HCT116 (cell line): Measurements from ENCODE around the gene MEF2D. TPM values are rescaled to one million over a fixed set of nuclear protein-coding genes. Genes with fewer than 3 reads are reported as not detected.

Experiments
- ATAC-seq: fragments of 200-7000 bp; cut with Tn5 transposase; 2 replicates; pipeline ENCODE4 v1.9.1; 2020; ENCODE audit warnings: mild to moderate bottlenecking, moderate library complexity
- BruUV-seq: library from RNA; stranded (reverse); fragments of 400-500 nt; replicated peaks from 2 replicates; lab custom pipeline; 2021; lab: Mats Ljungman, UMichigan
- CTCF ChIA-PET: fragments of 300-600 bp; sonication (Branson Sonifier 250); formaldehyde crosslinking; loops from one replicate; lab custom pipeline; 2021; ENCODE audit warnings: antibody characterized with exemption; lab: Charles Lee
- POLR2A ChIA-PET: fragments of 300-600, 350-600 bp; sonication (Branson Sonifier 250); formaldehyde crosslinking; loops from one replicate; lab custom pipeline; 2021; ENCODE audit warnings: antibody characterized with exemption; lab: Charles Lee
- RAD21 ChIA-PET, 2 experiments: fragments of 300-600 bp; sonication (Branson Sonifier 250); formaldehyde crosslinking; loops; one replicate each; lab custom pipeline; 2023; ENCODE audit warnings: low total read pairs in 2 of 2; ENCODE audit not compliant: uncharacterized antibody in 2 of 2, unreplicated experiment in 2 of 2, low non-redundant PET in 1 of 2; lab: Charles Lee
- DNase-seq: peaks from one replicate; pipeline ENCODE4 v3.0.0-alpha.2; 2010; ENCODE audit warnings: low read depth, low spot score
- H2AFZ ChIP-seq: fragments of 200-600 bp; shearing (Covaris generic), sonication (generic); 2 replicates; pipeline ENCODE4 v1.6.1; 2017; ENCODE audit warnings: low read depth, mixed run types, mixed read lengths, antibody characterized with exemption, low read length; ENCODE audit not compliant: poor library complexity, severe bottlenecking
- H3K27ac ChIP-seq: 2 replicates; pipeline ENCODE4 v1.5.1; 2012; ENCODE audit warnings: low read depth, low read length
- H3K27me3 ChIP-seq: fragments of 200-600 bp; sonication (generic); 2 replicates; pipeline ENCODE4 v1.6.1; 2016; ENCODE audit warnings: mixed run types, low read length, mixed read lengths; ENCODE audit not compliant: insufficient read depth
- H3K36me3 ChIP-seq, 2 experiments: fragments of 200-500 bp in 1 of 2; fragments of 200-600 bp in 1 of 2; sonication (Bioruptor generic) in 1 of 2; sonication (generic) in 1 of 2; 2 replicates each; pipeline versions ENCODE4 v1.5.1 to v1.6.1; 2014 to 2016; ENCODE audit warnings: low read length in 2 of 2, inconsistent platforms in 1 of 2, mixed read lengths in 1 of 2, mixed run types in 1 of 2; ENCODE audit not compliant: insufficient read depth in 2 of 2, control insufficient read depth in 1 of 2
- H3K4me1 ChIP-seq, 2 experiments: fragments of 200-600 bp in 1 of 2; sonication (generic) in 1 of 2; 2 replicates each; pipeline versions ENCODE4 v1.5.1 to v1.6.1; 2012 to 2017; ENCODE audit warnings: low read length in 2 of 2, inconsistent platforms in 1 of 2, mild to moderate bottlenecking in 1 of 2, mixed read lengths in 1 of 2, mixed run types in 1 of 2, moderate library complexity in 1 of 2; ENCODE audit not compliant: insufficient read depth in 2 of 2, control insufficient read depth in 1 of 2
- H3K4me2 ChIP-seq: fragments of 200-600 bp; sonication (generic); 2 replicates; pipeline ENCODE4 v1.6.1; 2017; ENCODE audit warnings: mixed run types, low read length, mixed read lengths
- H3K4me3 ChIP-seq, 2 experiments: fragments of 200-600 bp in 1 of 2; sonication (generic) in 1 of 2; replicated peaks in 1 of 2; 2 replicates each; pipeline ENCODE4 v1.5.1; 2011 to 2016; ENCODE audit warnings: low read length in 2 of 2, control low read depth in 1 of 2, low read depth in 1 of 2, mild to moderate bottlenecking in 1 of 2, mixed read lengths in 1 of 2, mixed run types in 1 of 2
- H3K79me2 ChIP-seq: fragments of 200-600 bp; sonication (generic); 2 replicates; pipeline ENCODE4 v1.6.1; 2017; ENCODE audit warnings: mild to moderate bottlenecking, mixed run types, low read length, moderate library complexity, mixed read lengths; ENCODE audit not compliant: insufficient read depth
- H3K9ac ChIP-seq: fragments of 200-600 bp; sonication (generic); 2 replicates; pipeline ENCODE4 v1.6.1; 2016; ENCODE audit warnings: low read length, mixed read lengths
- H3K9me2 ChIP-seq: fragments of 200-600 bp; sonication (generic), shearing (Covaris generic); 2 replicates; pipeline ENCODE4 v1.6.1; 2017; ENCODE audit warnings: mixed run types, mild to moderate bottlenecking, moderate library complexity; ENCODE audit not compliant: insufficient read depth
- H3K9me3 ChIP-seq, 2 experiments: fragments of 200-500 bp in 1 of 2; fragments of 200-600 bp in 1 of 2; sonication (Bioruptor generic) in 1 of 2; sonication (generic) in 1 of 2; 2 replicates each; pipeline ENCODE4 v1.6.1; 2014 to 2017; ENCODE audit warnings: low read length in 2 of 2, mixed read lengths in 2 of 2, inconsistent platforms in 1 of 2, low read depth in 1 of 2, mild to moderate bottlenecking in 1 of 2, mixed run types in 1 of 2, moderate library complexity in 1 of 2; ENCODE audit not compliant: control insufficient read depth in 1 of 2, insufficient read depth in 1 of 2
- H4K20me1 ChIP-seq: fragments of 200-600 bp; sonication (generic), shearing (Covaris generic); 2 replicates; pipeline ENCODE4 v1.6.1; 2017; ENCODE audit warnings: mixed run types, mild to moderate bottlenecking, moderate library complexity; ENCODE audit not compliant: insufficient read depth
- CEBPB ChIP-seq: IDR thresholded peaks from 2 replicates; pipeline ENCODE4 v1.6.1; 2012; ENCODE audit warnings: low read depth
- ELF1 ChIP-seq: IDR thresholded peaks from 2 replicates; pipeline ENCODE4 v1.6.1; 2012; ENCODE audit warnings: low read depth, borderline replicate concordance
- EZH2 ChIP-seq: fragments of 200-600 bp; sonication (generic); IDR thresholded peaks from 2 replicates; pipeline ENCODE4 v1.6.1; 2017; ENCODE audit warnings: antibody characterized with exemption, mixed run types
- JUND ChIP-seq: IDR thresholded peaks from 2 replicates; pipeline ENCODE4 v1.6.1; 2012
- RAD21 ChIP-seq: IDR thresholded peaks from 2 replicates; pipeline ENCODE4 v1.6.1; 2012; ENCODE audit warnings: low read depth, mild to moderate bottlenecking
- SIN3A ChIP-seq: IDR thresholded peaks from 2 replicates; pipeline ENCODE4 v1.6.1; 2012; ENCODE audit warnings: low read depth
- SRF ChIP-seq: IDR thresholded peaks from 2 replicates; pipeline ENCODE4 v1.6.1; 2012; ENCODE audit warnings: low read depth
- TCF7L2 ChIP-seq: IDR thresholded peaks from 2 replicates; pipeline ENCODE4 v1.7.0; 2011; ENCODE audit warnings: borderline replicate concordance, inconsistent platforms; ENCODE audit not compliant: insufficient read depth, insufficient read length; ENCODE audit errors: extremely low read depth
- YY1 ChIP-seq: IDR thresholded peaks from 2 replicates; pipeline ENCODE4 v1.6.1; 2011; ENCODE audit warnings: low read length, low read depth, moderate library complexity, mild to moderate bottlenecking; ENCODE audit not compliant: insufficient replicate concordance; ENCODE audit errors: extremely low read depth
- intact Hi-C: fragments of 100-400 bp; cut with micrococcal nuclease; formaldehyde crosslinking; loops from 2 replicates; pipeline ENCODE4 v1.10.0; 2022
- total RNA-seq: library from RNA; stranded (reverse); gene quantifications from one replicate; pipeline ENCODE4 v1.2.1, GENCODE V29; 2021; ENCODE audit not compliant: unreplicated experiment
- TF ChIP-seq, protein P1 (sequence below): IDR thresholded peaks from 2 replicates; pipeline ENCODE4 v1.6.1; 2012; ENCODE audit warnings: low read depth
- TF ChIP-seq, protein P2 (sequence below), 3 experiments: fragments of 200-600 bp in 1 of 3; sonication (generic) in 1 of 3; IDR thresholded peaks in 2 of 3; conservative IDR thresholded peaks in 1 of 3; 2 replicates each; pipeline ENCODE4 v1.5.1; 2012 to 2017; ENCODE audit warnings: low read depth in 2 of 3, low read length in 2 of 3, antibody characterized with exemption in 1 of 3, borderline replicate concordance in 1 of 3, control low read depth in 1 of 3, mild to moderate bottlenecking in 1 of 3, mixed read lengths in 1 of 3, mixed run types in 1 of 3, moderate library complexity in 1 of 3; ENCODE audit not compliant: insufficient read depth in 1 of 3
- TF ChIP-seq, protein P3 (sequence below): IDR thresholded peaks from 2 replicates; pipeline ENCODE4 v1.6.1; 2012
- TF ChIP-seq, protein P4 (sequence below): IDR thresholded peaks from 2 replicates; pipeline ENCODE4 v1.6.1; 2011; ENCODE audit warnings: mild to moderate bottlenecking, low read length, moderate library complexity; ENCODE audit not compliant: insufficient replicate concordance; ENCODE audit errors: extremely low read depth

The MEF2D gene
- total RNA-seq, 1 experiment from 2014 or later: 44.2 TPM

DNA sequence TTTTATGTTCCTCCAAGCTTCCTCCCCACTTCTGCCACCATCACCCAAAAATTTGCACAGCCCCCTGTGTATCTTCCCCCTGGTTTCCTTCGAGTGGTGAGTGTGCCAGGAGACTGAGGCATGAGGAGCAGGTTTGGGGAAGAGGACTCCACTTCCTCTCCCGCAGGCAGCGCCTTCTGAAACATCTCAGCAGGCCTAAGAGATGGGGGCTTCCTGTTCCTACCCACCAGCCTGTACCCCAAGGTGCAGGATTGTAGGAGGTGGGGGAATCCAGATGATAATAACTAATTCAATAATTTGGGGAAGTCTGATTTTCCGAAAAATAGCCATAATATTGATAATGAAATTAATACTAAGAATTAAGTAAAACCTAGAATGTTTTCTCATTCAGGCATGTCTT, 69.2 kb downstream of the MEF2D start:
- BruUV-seq: no TSS peak
- CTCF ChIA-PET: interaction anchor here (2.9 kb wide), 1 partner anchor 46 kb away, joined by 14 read pairs; no protein-coding TSS in a partner anchor
- TF ChIP-seq JUND: no peak
- TF ChIP-seq, protein P1, sequence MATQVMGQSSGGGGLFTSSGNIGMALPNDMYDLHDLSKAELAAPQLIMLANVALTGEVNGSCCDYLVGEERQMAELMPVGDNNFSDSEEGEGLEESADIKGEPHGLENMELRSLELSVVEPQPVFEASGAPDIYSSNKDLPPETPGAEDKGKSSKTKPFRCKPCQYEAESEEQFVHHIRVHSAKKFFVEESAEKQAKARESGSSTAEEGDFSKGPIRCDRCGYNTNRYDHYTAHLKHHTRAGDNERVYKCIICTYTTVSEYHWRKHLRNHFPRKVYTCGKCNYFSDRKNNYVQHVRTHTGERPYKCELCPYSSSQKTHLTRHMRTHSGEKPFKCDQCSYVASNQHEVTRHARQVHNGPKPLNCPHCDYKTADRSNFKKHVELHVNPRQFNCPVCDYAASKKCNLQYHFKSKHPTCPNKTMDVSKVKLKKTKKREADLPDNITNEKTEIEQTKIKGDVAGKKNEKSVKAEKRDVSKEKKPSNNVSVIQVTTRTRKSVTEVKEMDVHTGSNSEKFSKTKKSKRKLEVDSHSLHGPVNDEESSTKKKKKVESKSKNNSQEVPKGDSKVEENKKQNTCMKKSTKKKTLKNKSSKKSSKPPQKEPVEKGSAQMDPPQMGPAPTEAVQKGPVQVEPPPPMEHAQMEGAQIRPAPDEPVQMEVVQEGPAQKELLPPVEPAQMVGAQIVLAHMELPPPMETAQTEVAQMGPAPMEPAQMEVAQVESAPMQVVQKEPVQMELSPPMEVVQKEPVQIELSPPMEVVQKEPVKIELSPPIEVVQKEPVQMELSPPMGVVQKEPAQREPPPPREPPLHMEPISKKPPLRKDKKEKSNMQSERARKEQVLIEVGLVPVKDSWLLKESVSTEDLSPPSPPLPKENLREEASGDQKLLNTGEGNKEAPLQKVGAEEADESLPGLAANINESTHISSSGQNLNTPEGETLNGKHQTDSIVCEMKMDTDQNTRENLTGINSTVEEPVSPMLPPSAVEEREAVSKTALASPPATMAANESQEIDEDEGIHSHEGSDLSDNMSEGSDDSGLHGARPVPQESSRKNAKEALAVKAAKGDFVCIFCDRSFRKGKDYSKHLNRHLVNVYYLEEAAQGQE: no peak
- no peak for TF ChIP-seq SIN3A
- TF ChIP-seq CEBPB: no peak
- no peak for TF ChIP-seq YY1
- no peak for TF ChIP-seq ELF1
- TF ChIP-seq, protein P2, sequence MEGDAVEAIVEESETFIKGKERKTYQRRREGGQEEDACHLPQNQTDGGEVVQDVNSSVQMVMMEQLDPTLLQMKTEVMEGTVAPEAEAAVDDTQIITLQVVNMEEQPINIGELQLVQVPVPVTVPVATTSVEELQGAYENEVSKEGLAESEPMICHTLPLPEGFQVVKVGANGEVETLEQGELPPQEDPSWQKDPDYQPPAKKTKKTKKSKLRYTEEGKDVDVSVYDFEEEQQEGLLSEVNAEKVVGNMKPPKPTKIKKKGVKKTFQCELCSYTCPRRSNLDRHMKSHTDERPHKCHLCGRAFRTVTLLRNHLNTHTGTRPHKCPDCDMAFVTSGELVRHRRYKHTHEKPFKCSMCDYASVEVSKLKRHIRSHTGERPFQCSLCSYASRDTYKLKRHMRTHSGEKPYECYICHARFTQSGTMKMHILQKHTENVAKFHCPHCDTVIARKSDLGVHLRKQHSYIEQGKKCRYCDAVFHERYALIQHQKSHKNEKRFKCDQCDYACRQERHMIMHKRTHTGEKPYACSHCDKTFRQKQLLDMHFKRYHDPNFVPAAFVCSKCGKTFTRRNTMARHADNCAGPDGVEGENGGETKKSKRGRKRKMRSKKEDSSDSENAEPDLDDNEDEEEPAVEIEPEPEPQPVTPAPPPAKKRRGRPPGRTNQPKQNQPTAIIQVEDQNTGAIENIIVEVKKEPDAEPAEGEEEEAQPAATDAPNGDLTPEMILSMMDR (IDR thresholded peaks at IDR 0.05 in 2 of 3, conservative IDR thresholded peaks at IDR 0.05 in 1 of 3; ENCODE audit: borderline replicate concordance in 1 of 3, insufficient read depth in 1 of 3, low read depth in 2 of 3, low read length in 2 of 3): no peak
- TF ChIP-seq EZH2: no peak
- TF ChIP-seq, protein P3, sequence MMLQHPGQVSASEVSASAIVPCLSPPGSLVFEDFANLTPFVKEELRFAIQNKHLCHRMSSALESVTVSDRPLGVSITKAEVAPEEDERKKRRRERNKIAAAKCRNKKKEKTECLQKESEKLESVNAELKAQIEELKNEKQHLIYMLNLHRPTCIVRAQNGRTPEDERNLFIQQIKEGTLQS: no peak
- TF ChIP-seq, protein P4, sequence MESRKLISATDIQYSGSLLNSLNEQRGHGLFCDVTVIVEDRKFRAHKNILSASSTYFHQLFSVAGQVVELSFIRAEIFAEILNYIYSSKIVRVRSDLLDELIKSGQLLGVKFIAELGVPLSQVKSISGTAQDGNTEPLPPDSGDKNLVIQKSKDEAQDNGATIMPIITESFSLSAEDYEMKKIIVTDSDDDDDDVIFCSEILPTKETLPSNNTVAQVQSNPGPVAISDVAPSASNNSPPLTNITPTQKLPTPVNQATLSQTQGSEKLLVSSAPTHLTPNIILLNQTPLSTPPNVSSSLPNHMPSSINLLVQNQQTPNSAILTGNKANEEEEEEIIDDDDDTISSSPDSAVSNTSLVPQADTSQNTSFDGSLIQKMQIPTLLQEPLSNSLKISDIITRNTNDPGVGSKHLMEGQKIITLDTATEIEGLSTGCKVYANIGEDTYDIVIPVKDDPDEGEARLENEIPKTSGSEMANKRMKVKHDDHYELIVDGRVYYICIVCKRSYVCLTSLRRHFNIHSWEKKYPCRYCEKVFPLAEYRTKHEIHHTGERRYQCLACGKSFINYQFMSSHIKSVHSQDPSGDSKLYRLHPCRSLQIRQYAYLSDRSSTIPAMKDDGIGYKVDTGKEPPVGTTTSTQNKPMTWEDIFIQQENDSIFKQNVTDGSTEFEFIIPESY: no peak
- TF ChIP-seq RAD21: no peak
- TF ChIP-seq TCF7L2: no peak
- no peak for TF ChIP-seq SRF
- TF ChIP-seq, all 23 proteins: peak for 0
- Histone ChIP-seq H3K79me2 (no peaks in the 10 kb centered on the region), H3K36me3 (no peaks in the 10 kb centered on the region), H3K4me2 (no peak overlapping the region), H3K4me3 (no peak overlapping the region), H3K9me2 (no peaks in the 10 kb centered on the region), H3K9ac (no peak overlapping the region), H3K9me3 (no peaks in the 10 kb centered on the region), H2AFZ (no peak overlapping the region), H4K20me1 (no peaks in the 10 kb centered on the region), H3K4me1 (no peaks in the 10 kb centered on the region), H3K27ac (no peak overlapping the region), H3K27me3 (peaks cover 8% of the 10 kb centered on the region; the same call in 1 of the 2 replicates)
- ChIA-PET POLR2A (interaction anchor here (2.0 kb wide), 1 partner anchor 10 kb away, joined by 6 read pairs; no protein-coding TSS in a partner anchor), RAD21 (no interaction called here)
- ATAC-seq: no peak
- intact Hi-C loops: no loop called here
- no peak for DNase-seq
